HEK293 (cell line): ENCODE results near the gene DGKH.

ENCODE experiments used
- CTCF ChIP-seq: fragments of 450-650 bp; formaldehyde crosslinking; IDR thresholded peaks from 2 replicates; pipeline ENCODE4 v1.5.1; 2016; ENCODE audit warnings: missing biosample characterization, missing genetic modification characterization
- ZXDB ChIP-seq: fragments of 450-650 bp; formaldehyde crosslinking; IDR thresholded peaks from 2 replicates; pipeline ENCODE4 v1.5.1; 2016; ENCODE audit warnings: missing biosample characterization, missing genetic modification characterization

DNA sequence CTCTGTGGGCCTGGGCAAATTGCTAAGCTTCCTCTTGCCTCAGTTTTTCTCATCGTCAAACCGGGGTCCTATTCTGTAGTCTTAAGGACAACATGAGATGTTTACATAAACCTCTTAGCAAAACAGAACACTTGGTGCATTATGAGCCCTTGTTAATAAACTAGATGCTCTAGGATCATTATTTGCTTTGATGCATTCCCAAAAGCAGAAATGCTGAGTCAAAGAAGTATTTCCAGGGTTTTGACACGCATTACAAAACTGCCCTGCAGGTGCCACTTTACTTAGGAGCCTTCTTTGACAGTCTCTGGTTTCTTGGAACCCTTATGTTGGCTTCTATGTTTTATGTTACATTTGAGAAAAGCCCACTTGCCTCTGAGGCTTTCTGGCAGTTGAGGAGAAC is 235.6 kb downstream of the DGKH start:
- no peak for TF ChIP-seq ZXDB (tag by site-specific recombination)
- TF ChIP-seq CTCF (tag by site-specific recombination) = no peak
